Panc1 (cell line): Measurements from ENCODE around the gene INSYN1. TPM values are rescaled to one million over a fixed set of nuclear protein-coding genes. Genes with fewer than 3 reads are reported as not detected.

ENCODE experiments used
- ATAC-seq: fragments of 200-7000 bp; cut with Tn5 transposase; 2 replicates; pipeline ENCODE4 v1.9.1; 2020; ENCODE audit warnings: mild to moderate bottlenecking, moderate library complexity
- BruUV-seq: library from RNA; stranded (reverse); fragments of 400-500 nt; replicated peaks from 2 replicates; lab custom pipeline; 2021; lab: Mats Ljungman, UMichigan
- CTCF ChIA-PET: fragments of 300-600 bp; sonication (Branson Sonifier 250); formaldehyde crosslinking; loops from one replicate; lab custom pipeline; 2022; ENCODE audit warnings: antibody characterized with exemption; lab: Charles Lee
- POLR2A ChIA-PET: fragments of 300-600 bp; sonication (Branson Sonifier 250); formaldehyde crosslinking; loops from one replicate; lab custom pipeline; 2022; ENCODE audit warnings: antibody characterized with exemption; lab: Charles Lee
- DNase-seq: peaks from one replicate; pipeline ENCODE4 v3.0.0-alpha.2; 2010; ENCODE audit warnings: low read depth, low spot score
- H3K27ac ChIP-seq: 2 replicates; pipeline ENCODE4 v1.5.1; 2011; ENCODE audit warnings: mild to moderate bottlenecking, low read length, inconsistent platforms
- H3K27me3 ChIP-seq: fragments of 200-500 bp; sonication (Bioruptor generic); 2 replicates; pipeline ENCODE4 v1.6.0; 2014; ENCODE audit warnings: low read length, inconsistent platforms; ENCODE audit not compliant: control insufficient read depth, insufficient read depth
- H3K36me3 ChIP-seq: fragments of 200-500 bp; sonication (Bioruptor generic); 2 replicates; pipeline ENCODE4 v1.5.1; 2014; ENCODE audit warnings: inconsistent platforms, mild to moderate bottlenecking, low read length, moderate library complexity; ENCODE audit not compliant: control insufficient read depth, insufficient read depth
- H3K4me1 ChIP-seq: 2 replicates; pipeline ENCODE4 v1.5.1; 2011; ENCODE audit warnings: inconsistent platforms, mild to moderate bottlenecking, low read length, moderate library complexity; ENCODE audit not compliant: control insufficient read depth, insufficient read depth
- H3K4me3 ChIP-seq, 2 experiments: 2 replicates each; pipeline ENCODE4 v1.5.1; 2011 to 2012; ENCODE audit warnings: low read depth in 2 of 2, low read length in 2 of 2, mild to moderate bottlenecking in 2 of 2, inconsistent platforms in 1 of 2, moderate library complexity in 1 of 2
- H3K9me3 ChIP-seq: fragments of 200-500 bp; sonication (Bioruptor generic); 2 replicates; pipeline ENCODE4 v1.5.1; 2014; ENCODE audit warnings: low read depth, mild to moderate bottlenecking, inconsistent platforms, low read length, moderate library complexity; ENCODE audit not compliant: control insufficient read depth, insufficient read depth
- CTCF ChIP-seq: fragments of 450-650 bp; IDR thresholded peaks from 2 replicates; pipeline ENCODE4 v1.5.1; 2017; ENCODE audit warnings: mild to moderate bottlenecking
- POLR2AphosphoS5 ChIP-seq: IDR thresholded peaks from 2 replicates; pipeline ENCODE4 v1.6.1; 2012; ENCODE audit warnings: mild to moderate bottlenecking, low read depth, low read length, moderate library complexity
- REST ChIP-seq, 2 experiments: IDR thresholded peaks; 2 replicates each; pipeline ENCODE4 v1.6.1; 2011 to 2012; ENCODE audit warnings: low read depth in 2 of 2, control low read depth in 1 of 2, low read length in 1 of 2, mild to moderate bottlenecking in 1 of 2, moderate library complexity in 1 of 2; ENCODE audit not compliant: insufficient read depth in 1 of 2
- SIN3A ChIP-seq: IDR thresholded peaks from 2 replicates; pipeline ENCODE4 v1.6.1; 2012; ENCODE audit warnings: low read depth, mild to moderate bottlenecking, low read length, moderate library complexity, borderline replicate concordance; ENCODE audit not compliant: insufficient read depth
- TCF7L2 ChIP-seq: IDR thresholded peaks from 2 replicates; pipeline ENCODE4 v1.6.1; 2011; ENCODE audit warnings: mild to moderate bottlenecking, low read depth, low read length, inconsistent platforms
- in situ Hi-C: cut with HindIII; loops from 2 replicates; pipeline ENCODE4 v1.10.0; 2016; ENCODE audit warnings: low sequenced_read_pairs, low pct_unique_long_range_greater_than_20kb
- intact Hi-C: fragments of 100-400 bp; cut with micrococcal nuclease; formaldehyde crosslinking; loops from one replicate; pipeline ENCODE4 v1.10.0; 2022; ENCODE audit not compliant: unreplicated experiment
- total RNA-seq: library from RNA; stranded (reverse); gene quantifications from one replicate; pipeline ENCODE4 v1.2.1, GENCODE V29; 2021; ENCODE audit not compliant: unreplicated experiment

Gene INSYN1
- total RNA-seq, 1 experiment from 2014 or later, result 2.6 TPM

DNA sequence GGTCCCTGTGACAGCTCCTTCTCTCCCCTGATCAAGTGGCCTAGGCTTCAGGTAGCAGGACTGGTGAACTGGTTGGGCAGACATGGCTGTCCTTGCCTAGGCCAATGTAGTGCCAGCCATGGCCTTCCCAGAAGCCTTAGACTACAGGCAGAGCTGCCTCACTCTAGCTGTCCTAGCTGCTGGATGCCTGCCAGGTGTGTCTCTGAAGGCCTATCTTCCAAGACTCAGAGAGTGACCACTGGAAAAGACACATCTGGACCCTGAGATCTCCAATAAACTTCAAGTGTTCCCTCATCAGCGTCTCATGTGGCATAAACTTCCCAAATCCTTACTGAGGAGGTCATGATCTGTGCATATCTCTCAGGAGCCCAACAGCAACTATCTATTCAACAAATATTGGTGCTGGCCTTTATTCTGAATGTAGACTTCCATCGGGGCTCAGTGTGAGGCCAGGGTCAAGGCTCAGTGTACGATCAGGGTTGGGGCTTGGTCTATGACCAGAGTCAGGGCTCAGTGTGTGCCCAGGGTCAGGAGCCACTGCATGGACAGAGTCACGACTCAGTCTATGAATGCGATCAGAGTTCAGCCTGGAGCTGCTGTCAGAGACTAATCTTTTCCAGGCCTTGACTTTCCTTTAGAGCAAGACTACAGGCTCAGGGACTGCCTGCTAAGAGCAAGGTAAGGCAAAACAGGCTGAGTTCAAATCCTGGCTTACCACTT is 36.5 kb upstream of the INSYN1 start:
- Histone ChIP-seq H3K4me1 (no peaks in the 10 kb centered on the region), H3K9me3 (no peaks in the 10 kb centered on the region), H3K36me3 (no peaks in the 10 kb centered on the region), H3K4me3 (no peak overlapping the region), H3K27me3 (no peaks in the 10 kb centered on the region), H3K27ac (no peak overlapping the region)
- no TSS peak for BruUV-seq
- ChIA-PET CTCF (no interaction called here), POLR2A (no interaction called here)
- no peak for TF ChIP-seq CTCF
- TF ChIP-seq REST (IDR thresholded peaks at IDR 0.05; ENCODE audit: insufficient read depth in 1 of 2, low read depth in 2 of 2, low read length in 1 of 2), result no peak
- intact Hi-C loops, result no loop called here
- ATAC-seq (no peak), DNase-seq (no peak)
- in situ Hi-C loops, result no loop called here

DNA sequence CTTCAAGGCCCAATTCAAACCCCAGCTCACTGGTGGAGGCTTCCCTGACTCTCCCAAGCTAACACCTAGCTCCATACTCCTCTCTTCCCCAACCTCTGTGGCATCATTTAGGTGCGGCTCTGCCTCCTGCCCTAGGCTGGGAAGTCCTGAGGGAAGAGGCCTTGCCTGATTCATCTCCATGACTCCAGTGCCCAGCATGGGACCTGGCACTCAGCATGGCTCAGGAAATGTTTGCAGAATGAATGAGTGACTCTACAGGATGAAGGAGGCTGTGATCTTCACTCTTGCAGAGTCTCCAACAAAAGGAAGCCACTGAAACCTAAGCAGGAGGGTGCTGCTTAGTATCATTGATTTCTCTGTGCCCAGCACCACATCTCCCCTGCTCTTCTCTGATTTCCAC is 34.5 kb upstream of the INSYN1 start:
- Histone ChIP-seq H3K4me1 (no peaks in the 10 kb centered on the region), H3K27ac (no peak overlapping the region), H3K36me3 (no peaks in the 10 kb centered on the region), H3K4me3 (no peak overlapping the region), H3K27me3 (no peaks in the 10 kb centered on the region), H3K9me3 (no peaks in the 10 kb centered on the region)
- ATAC-seq, result no peak
- ChIA-PET POLR2A (no interaction called here), CTCF (no interaction called here)
- in situ Hi-C loops (no loop called here), intact Hi-C loops (no loop called here)
- TF ChIP-seq CTCF, result no peak
- no peak for TF ChIP-seq SIN3A
- no peak for TF ChIP-seq POLR2AphosphoS5
- TF ChIP-seq REST (IDR thresholded peaks at IDR 0.05; ENCODE audit: insufficient read depth in 1 of 2, low read depth in 2 of 2, low read length in 1 of 2), result no peak
- no peak for TF ChIP-seq TCF7L2
- BruUV-seq, result no TSS peak
- no peak for DNase-seq
